ENCODE measurements around the gene ESD.

DNA sequence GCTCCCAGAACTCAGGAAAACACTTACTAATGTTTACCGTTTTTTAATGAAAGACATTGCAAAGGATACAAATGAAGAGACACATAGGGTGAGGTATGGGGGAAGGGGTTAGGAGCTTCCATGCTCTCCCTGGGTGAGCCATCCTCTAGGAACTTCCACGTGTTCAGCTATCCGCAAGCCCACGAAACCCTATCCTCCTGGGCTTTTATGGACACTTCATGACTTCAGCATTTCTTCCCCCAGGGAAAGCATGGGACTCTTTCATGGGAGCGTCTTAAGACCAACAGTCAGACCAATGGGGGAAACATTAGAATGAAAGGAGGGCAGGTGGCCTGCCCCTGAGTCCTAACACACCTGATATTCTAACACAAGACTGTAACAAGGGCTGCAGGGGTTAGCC lies 6.6 kb upstream of the ESD start:
- TF ChIP-seq POLR2A (IDR thresholded peaks at IDR 0.05; ENCODE audit: extremely low read depth, insufficient read length) = no peak
- TF ChIP-seq, protein P1, sequence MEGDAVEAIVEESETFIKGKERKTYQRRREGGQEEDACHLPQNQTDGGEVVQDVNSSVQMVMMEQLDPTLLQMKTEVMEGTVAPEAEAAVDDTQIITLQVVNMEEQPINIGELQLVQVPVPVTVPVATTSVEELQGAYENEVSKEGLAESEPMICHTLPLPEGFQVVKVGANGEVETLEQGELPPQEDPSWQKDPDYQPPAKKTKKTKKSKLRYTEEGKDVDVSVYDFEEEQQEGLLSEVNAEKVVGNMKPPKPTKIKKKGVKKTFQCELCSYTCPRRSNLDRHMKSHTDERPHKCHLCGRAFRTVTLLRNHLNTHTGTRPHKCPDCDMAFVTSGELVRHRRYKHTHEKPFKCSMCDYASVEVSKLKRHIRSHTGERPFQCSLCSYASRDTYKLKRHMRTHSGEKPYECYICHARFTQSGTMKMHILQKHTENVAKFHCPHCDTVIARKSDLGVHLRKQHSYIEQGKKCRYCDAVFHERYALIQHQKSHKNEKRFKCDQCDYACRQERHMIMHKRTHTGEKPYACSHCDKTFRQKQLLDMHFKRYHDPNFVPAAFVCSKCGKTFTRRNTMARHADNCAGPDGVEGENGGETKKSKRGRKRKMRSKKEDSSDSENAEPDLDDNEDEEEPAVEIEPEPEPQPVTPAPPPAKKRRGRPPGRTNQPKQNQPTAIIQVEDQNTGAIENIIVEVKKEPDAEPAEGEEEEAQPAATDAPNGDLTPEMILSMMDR (IDR thresholded peaks at IDR 0.05; ENCODE audit: low read depth, low read length) = no peak
